Cerebellar nuclear complex (tissue), 1 donor: ENCODE results near the gene RNF214.
"Not testable (repeated sequence)": the region's sequence is repeated elsewhere in the genome, so short reads cannot be mapped to it uniquely, and the experiment has no call there.

Experiments
- DNase-seq, 2 experiments: peaks; one replicate each; lab custom pipeline; 2025; lab: John Stamatoyannopoulos, UW

RNF214 gene

GRCh38 chr11:117315285-117316196, 83.1 kb downstream of the RNF214 start:
- no peak for DNase-seq

GRCh38 chr11:117316197-117316961, 83.9 kb downstream of the RNF214 start, which contains the start of gene BACE1:
Gene BACE1, minus strand, starts transcription at chr11:117316256. Its CDS starts 461 bp downstream, at chr11:117315795.
- peak; percentile 61 to 87 for DNase-seq

GRCh38 chr11:117318738-117319137, 86.3 kb downstream of the RNF214 start:
- DNase-seq, result no peak

- no peak for DNase-seq
Measured at GRCh38 chr11:117319214-117319840, 86.9 kb downstream of the RNF214 start.

GRCh38 chr11:117327255-117327566, 94.7 kb downstream of the RNF214 start:
- not testable (repeated sequence) for DNase-seq

GRCh38 chr11:117327567-117328374, 95.3 kb downstream of the RNF214 start, which contains the start of gene CEP164:
Gene CEP164, plus strand, starts transcription at chr11:117327854. Its CDS starts 10,733 bp downstream, at chr11:117338587.
- peak; percentile 83 to 86 for DNase-seq

- no peak for DNase-seq
Measured at GRCh38 chr11:117328375-117329010, 96.0 kb downstream of the RNF214 start.

- no peak for DNase-seq
Measured at GRCh38 chr11:117332843-117333242, 100.4 kb downstream of the RNF214 start.

GRCh38 chr11:117333917-117334316, 101.4 kb downstream of the RNF214 start:
- DNase-seq, result no peak

- DNase-seq, result no peak
Measured at GRCh38 chr11:117334896-117335295, 102.4 kb downstream of the RNF214 start.

- no peak for DNase-seq
Measured at GRCh38 chr11:117335399-117335798, 102.9 kb downstream of the RNF214 start.
